Spleen (tissue), 11 donors: Measurements from ENCODE around the gene ZSCAN21. TPM values are rescaled to one million over a fixed set of nuclear protein-coding genes. Genes with fewer than 3 reads are reported as not detected.

Experiments
- DNase-seq: peaks from one replicate; pipeline ENCODE4 v3.0.0-alpha.2; 2020
- H3K27ac ChIP-seq, 8 donors: fragments of 200-600 bp; sonication (generic) in 7 of 8; 1 replicate in 4 of 8; 2 replicates in 4 of 8; pipeline versions ENCODE4 v1.5.0 to v1.8.0; 2016 to 2021; ENCODE audit warnings: inconsistent platforms in 4 of 8, mild to moderate bottlenecking in 4 of 8, moderate library complexity in 1 of 8
- H3K27me3 ChIP-seq, 7 donors: fragments of 200-600 bp; sonication (generic) in 6 of 7; replicated peaks in 1 of 7; 1 replicate in 4 of 7; 2 replicates in 3 of 7; pipeline versions ENCODE4 v1.5.0 to v1.8.0; 2016 to 2021; ENCODE audit warnings: inconsistent platforms in 3 of 7, mild to moderate bottlenecking in 1 of 7
- H3K36me3 ChIP-seq, 6 donors: fragments of 200-600 bp; sonication (generic) in 5 of 6; 1 replicate in 4 of 6; 2 replicates in 2 of 6; pipeline versions ENCODE4 v1.5.0 to v1.8.0; 2016 to 2021; ENCODE audit warnings: inconsistent platforms in 2 of 6
- H3K4me1 ChIP-seq, 6 donors: fragments of 200-600 bp; sonication (generic) in 5 of 6; 1 replicate in 3 of 6; 2 replicates in 3 of 6; pipeline versions ENCODE4 v1.5.0 to v1.8.0; 2016 to 2021; ENCODE audit warnings: inconsistent platforms in 3 of 6
- H3K4me3 ChIP-seq, 8 donors: fragments of 200-600 bp; sonication (generic) in 7 of 8; 1 replicate in 4 of 8; 2 replicates in 4 of 8; pipeline versions ENCODE4 v1.5.0 to v1.8.0; 2016 to 2021; ENCODE audit warnings: inconsistent platforms in 4 of 8, mild to moderate bottlenecking in 4 of 8, moderate library complexity in 2 of 8
- H3K9me3 ChIP-seq, 8 donors: fragments of 200-600 bp; sonication (generic) in 7 of 8; 1 replicate in 4 of 8; 2 replicates in 4 of 8; pipeline versions ENCODE4 v1.5.0 to v1.8.0; 2016 to 2021; ENCODE audit warnings: inconsistent platforms in 4 of 8
- CTCF ChIP-seq, 11 experiments: fragments of 200-600 bp in 7 of 11; fragments of 450-650 bp in 4 of 11; sonication (generic) in 4 of 11; IDR thresholded peaks in 8 of 11; conservative IDR thresholded peaks in 3 of 11; 1 replicate in 7 of 11; 2 replicates in 4 of 11; pipeline versions ENCODE4 v1.4.0 to v1.8.0; 2016 to 2021; ENCODE audit warnings: antibody characterized with exemption in 11 of 11, inconsistent platforms in 4 of 11, mild to moderate bottlenecking in 1 of 11
- POLR2A ChIP-seq, 3 donors: fragments of 450-650 bp; IDR thresholded peaks; one replicate each; pipeline ENCODE4 v1.5.1; 2017; ENCODE audit warnings: antibody characterized with exemption in 3 of 3, mild to moderate bottlenecking in 1 of 3
- POLR2AphosphoS5 ChIP-seq, 3 donors: sonication (generic); formaldehyde crosslinking; IDR thresholded peaks; one replicate each; pipeline ENCODE4 v1.5.1; 2017; ENCODE audit warnings: antibody characterized with exemption in 3 of 3
- WGBS, 5 donors: extraction: QIAGEN DNeasy Blood & Tissue Kit in 3 of 5; methylation state at CpG; one replicate each; pipeline versions ENCODE4 v1.1.5 to v1.1.7; 2013 to 2018; 5-methylcytosine and 5-hydroxymethylcytosine counted together
- intact Hi-C: fragments of 100-400 bp; cut with DNase I; formaldehyde crosslinking; loops from one replicate; pipeline ENCODE4 v1.15.0; 2023; ENCODE audit warnings: low total_unique reads
- polyA plus RNA-seq, 3 donors: library from polyadenylated mRNA; stranded (reverse); fragments of 200-250 nt; gene quantifications; one replicate each; pipeline ENCODE4 v1.2.1, GENCODE V29; 2013
- total RNA-seq, 7 donors: library from RNA; depleted of rRNA in 3 of 7; stranded (reverse); fragments of >200 nt in 3 of 7; fragmentation: NEBNext Ultra II Directional in 4 of 7; extraction: Animal tissue kit (Norgen Biotek cat#: 25700) in 4 of 7; gene quantifications; one replicate each; pipeline versions ENCODE4 v1.1.0 to v1.2.1, GENCODE V29; 2016 to 2021
- donor health status: healthy with polysubstance abuse.
- donor health status: DM: no; HTN: no; CAD: no; lungs with moderate emphysema.
- donor health status: DM: no; HTN: no; CAD: no.
- donor health status: Bipolar disorder and iron deficiency.
- donor health status: healthy.
- donor health status: DM: no; HTN: no; CAD: no.
- donor health status: DM: yes; HTN: yes; CAD: no.

The ZSCAN21 gene
- total and polyA plus RNA-seq, 10 donors = 3.7 to 14.3 (median 8.6) TPM

- 54 to 72% (median 64%) methylated on average over 7 to 8 of the region's 8 CpGs for WGBS, 5 donors
- H3K9me3 ChIP-seq = no peaks in the 10 kb centered on the region
- TF ChIP-seq POLR2A (IDR thresholded peaks at IDR 0.05) (no peak), POLR2AphosphoS5 (IDR thresholded peaks at IDR 0.05) (no peak), CTCF (IDR thresholded peaks at IDR 0.05 in 8 of 11, conservative IDR thresholded peaks at IDR 0.05 in 3 of 11) (no peak)
- peaks cover 14 to 61% (median 22%) of the 10 kb centered on the region in 6 donors for H3K4me1 ChIP-seq
- H3K4me3 ChIP-seq = no peak overlapping the region
- intact Hi-C loops = no loop called here
- peaks cover 10 to 82% (median 79%) of the 10 kb centered on the region in 6 donors for H3K36me3 ChIP-seq
- no peak for DNase-seq
- no peaks in the 10 kb centered on the region for H3K27me3 ChIP-seq
- no peak overlapping the region for H3K27ac ChIP-seq
These were observed 43.5 kb downstream of the ZSCAN21 start for GRCh38 chr7:100093054-100093453.

GRCh38 chr7:100093498-100093897 is 43.9 kb downstream of the ZSCAN21 start:
- H3K4me3 ChIP-seq = no peak overlapping the region
- TF ChIP-seq POLR2AphosphoS5 (IDR thresholded peaks at IDR 0.05) = peak in 1 of 3 donors; percentile 33
- no peak for TF ChIP-seq POLR2A (IDR thresholded peaks at IDR 0.05)
- TF ChIP-seq CTCF (IDR thresholded peaks at IDR 0.05 in 8 of 11, conservative IDR thresholded peaks at IDR 0.05 in 3 of 11) = no peak
- no peaks in the 10 kb centered on the region for H3K27me3 ChIP-seq
- no peak overlapping the region for H3K27ac ChIP-seq
- no peaks in the 10 kb centered on the region for H3K9me3 ChIP-seq
- no peak for DNase-seq
- intact Hi-C loops = no loop called here
- H3K4me1 ChIP-seq = peaks cover 9 to 61% (median 19%) of the 10 kb centered on the region in 6 donors
- WGBS, 5 donors = 58 to 86% (median 77%) methylated on average over 9 to 13 of the region's 13 CpGs
- peaks cover 10 to 86% (median 83%) of the 10 kb centered on the region in 6 donors for H3K36me3 ChIP-seq

- Histone ChIP-seq H3K36me3 (peaks cover 10 to 92% (median 88%) of the 10 kb centered on the region in 6 donors), H3K27me3 (no peaks in the 10 kb centered on the region), H3K27ac (no peak overlapping the region), H3K9me3 (no peaks in the 10 kb centered on the region), H3K4me3 (no peak overlapping the region), H3K4me1 (peaks cover 11 to 63% (median 21%) of the 10 kb centered on the region in 6 donors)
- WGBS, 5 donors = 88 to 92% (median 92%) methylated on average over 15 to 16 of the region's 16 CpGs
- TF ChIP-seq POLR2A (IDR thresholded peaks at IDR 0.05) (no peak), POLR2AphosphoS5 (IDR thresholded peaks at IDR 0.05) (peak; percentile 24 to 58 (median 48))
- intact Hi-C loops = no loop called here
- DNase-seq = no peak
These were observed 44.4 kb downstream of the ZSCAN21 start for GRCh38 chr7:100093925-100094486.

- TF ChIP-seq POLR2A (IDR thresholded peaks at IDR 0.05) = no peak
- TF ChIP-seq POLR2AphosphoS5 (IDR thresholded peaks at IDR 0.05) = no peak
- no peak for TF ChIP-seq CTCF (IDR thresholded peaks at IDR 0.05 in 8 of 11, conservative IDR thresholded peaks at IDR 0.05 in 3 of 11)
- intact Hi-C loops = no loop called here
- H3K27me3 ChIP-seq = no peaks in the 10 kb centered on the region
- no peaks in the 10 kb centered on the region for H3K9me3 ChIP-seq
- H3K4me1 ChIP-seq = peaks cover 13 to 63% (median 21%) of the 10 kb centered on the region in 6 donors
- no peak overlapping the region for H3K27ac ChIP-seq
- WGBS, 5 donors = 72 to 91% (median 89%) methylated on average over 9 of the region's 9 CpGs
- H3K4me3 ChIP-seq = no peak overlapping the region
- DNase-seq = no peak
- peaks cover 10 to 95% (median 91%) of the 10 kb centered on the region in 6 donors for H3K36me3 ChIP-seq
These were observed 45.7 kb downstream of the ZSCAN21 start for GRCh38 chr7:100095289-100095688.
